HepG2 (cell line): ENCODE measurements around the gene KRT7. TPM values are rescaled to one million over a fixed set of nuclear protein-coding genes. Genes with fewer than 3 reads are reported as not detected.

Source experiments
- ATAC-seq: fragments of 200-7000 bp; cut with Tn5 transposase; 3 replicates; pipeline ENCODE4 v1.9.1; 2020; ENCODE audit warnings: mild to moderate bottlenecking, moderate library complexity
- BruUV-seq: library from RNA; stranded (reverse); fragments of 400-500 nt; replicated peaks from 2 replicates; lab custom pipeline; 2021; lab: Mats Ljungman, UMichigan
- CTCF ChIA-PET: fragments of 300-600 bp; formaldehyde crosslinking; extraction: SDS; loops from one replicate; lab custom pipeline; 2021; ENCODE audit warnings: low total read pairs, inconsistent platforms, low intra/inter-chr PET ratio; lab: Yijun Ruan, JAX
- POLR2A ChIA-PET: fragments of 350-600 bp; sonication (Branson Sonifier 250); formaldehyde crosslinking; loops from one replicate; lab custom pipeline; 2020; ENCODE audit warnings: antibody characterized with exemption, inconsistent platforms; lab: Yijun Ruan, JAX
- DNase-seq: peaks from one replicate; pipeline ENCODE4 v3.0.0-alpha.2; 2015; ENCODE audit warnings: low spot score
- FAIRE-seq: peaks from 3 replicates; lab custom pipeline; 2011; peaks lifted over from hg19 to GRCh38; lab: Jason Lieb, UNC
- H2AFZ ChIP-seq: one replicate; pipeline ENCODE4 v1.6.1; 2011; ENCODE audit warnings: low read length, inconsistent platforms
- H3K27ac ChIP-seq: fragments of 300-600 bp; 3 replicates; pipeline ENCODE4 v1.8.0; 2011; ENCODE audit warnings: mixed run types, mild to moderate bottlenecking, mixed read lengths, low read length, inconsistent platforms; ENCODE audit not compliant: insufficient read depth; ENCODE audit errors: extremely low read length
- H3K27me3 ChIP-seq, 2 experiments: fragments of 200-600 bp in 1 of 2; 2 replicates in 1 of 2; 3 replicates in 1 of 2; pipeline versions ENCODE4 v1.6.0 to v1.8.0; 2011; ENCODE audit warnings: low read length in 2 of 2, mild to moderate bottlenecking in 2 of 2, moderate library complexity in 2 of 2, inconsistent platforms in 1 of 2; ENCODE audit not compliant: insufficient read depth in 2 of 2, control insufficient read depth in 1 of 2
- H3K36me3 ChIP-seq, 2 experiments: fragments of 200-600 bp in 1 of 2; replicated peaks in 1 of 2; 2 replicates in 1 of 2; 3 replicates in 1 of 2; pipeline versions ENCODE4 v1.5.1 to v1.8.0; 2011; ENCODE audit warnings: low read length in 2 of 2, inconsistent platforms in 1 of 2; ENCODE audit not compliant: insufficient read depth in 2 of 2, control insufficient read depth in 1 of 2
- H3K4me1 ChIP-seq: 2 replicates; pipeline ENCODE4 v1.5.1; 2012; ENCODE audit warnings: low read length, inconsistent platforms; ENCODE audit not compliant: insufficient read depth
- H3K4me2 ChIP-seq: 2 replicates; pipeline ENCODE4 v1.6.0; 2011; ENCODE audit warnings: low read depth, low read length, inconsistent platforms
- H3K4me3 ChIP-seq, 3 experiments: fragments of 200-600 bp in 1 of 3; sonication (generic), shearing (Covaris generic) in 1 of 3; replicated peaks in 1 of 3; 2 replicates each; pipeline ENCODE4 v1.5.1; 2011 to 2016; ENCODE audit warnings: low read length in 3 of 3, inconsistent platforms in 2 of 3, low read depth in 2 of 3, mild to moderate bottlenecking in 2 of 3, control low read depth in 1 of 3, mixed read lengths in 1 of 3; ENCODE audit not compliant: insufficient read depth in 1 of 3
- H3K79me2 ChIP-seq: one replicate; pipeline ENCODE4 v1.6.1; 2011; ENCODE audit warnings: low read length, inconsistent platforms; ENCODE audit not compliant: insufficient read depth
- H3K9ac ChIP-seq: 2 replicates; pipeline ENCODE4 v1.6.0; 2011; ENCODE audit warnings: mild to moderate bottlenecking, low read depth, low read length, inconsistent platforms; ENCODE audit not compliant: insufficient read depth
- H3K9me3 ChIP-seq: 2 replicates; pipeline ENCODE4 v1.5.1; 2012; ENCODE audit warnings: mild to moderate bottlenecking, low read length
- H4K20me1 ChIP-seq: 2 replicates; pipeline ENCODE4 v1.6.0; 2011; ENCODE audit warnings: inconsistent platforms, mild to moderate bottlenecking, low read length, moderate library complexity; ENCODE audit not compliant: insufficient read depth
- GTF3A ChIP-seq: sonication (generic); formaldehyde crosslinking; conservative IDR thresholded peaks from 2 replicates; pipeline ENCODE4 v1.4.0; 2020; ENCODE audit warnings: mild to moderate bottlenecking, missing genetic modification reagents
- HMG20A ChIP-seq: IDR thresholded peaks from 2 replicates; pipeline ENCODE4 v1.6.1; 2016; ENCODE audit warnings: borderline replicate concordance
- PCBP1 ChIP-seq: fragments of 200-400 bp; formaldehyde crosslinking; IDR thresholded peaks from 2 replicates; pipeline ENCODE4 v1.6.1; 2017; ENCODE audit warnings: mild to moderate bottlenecking, low read depth, low read length, borderline replicate concordance
- SCMH1 ChIP-seq: sonication (generic); formaldehyde crosslinking; IDR thresholded peaks from 2 replicates; pipeline ENCODE4 v1.9.0; 2021; ENCODE audit warnings: missing genetic modification reagents, mild to moderate bottlenecking, borderline replicate concordance
- WIZ ChIP-seq: sonication (generic); formaldehyde crosslinking; IDR thresholded peaks from 2 replicates; pipeline ENCODE4 v1.5.1; 2020; ENCODE audit warnings: mild to moderate bottlenecking, missing genetic modification reagents
- ZFP1 ChIP-seq: IDR thresholded peaks from 2 replicates; pipeline ENCODE4 v1.6.1; 2016
- ZNF20 ChIP-seq: sonication (generic); formaldehyde crosslinking; IDR thresholded peaks from 2 replicates; pipeline ENCODE4 v1.4.0; 2020; ENCODE audit warnings: mild to moderate bottlenecking, moderate library complexity, missing genetic modification reagents
- ZNF235 ChIP-seq: sonication (generic); formaldehyde crosslinking; IDR thresholded peaks from 2 replicates; pipeline ENCODE4 v1.8.1; 2023; ENCODE audit warnings: mild to moderate bottlenecking, missing genetic modification reagents, borderline replicate concordance
- ZNF569 ChIP-seq: sonication (generic); formaldehyde crosslinking; IDR thresholded peaks from 2 replicates; pipeline ENCODE4 v1.5.0; 2020; ENCODE audit warnings: mild to moderate bottlenecking, missing genetic modification reagents, moderate library complexity, borderline replicate concordance
- WGBS: methylation state at CpG from one replicate; pipeline ENCODE4 v1.1.6; 2017; ENCODE audit warnings: low lambda C conversion rate; 5-methylcytosine and 5-hydroxymethylcytosine counted together
- in situ Hi-C: cut with HindIII; loops from 2 replicates; pipeline ENCODE4 v1.10.0; 2017; ENCODE audit warnings: low pct_unique_long_range_greater_than_20kb; ENCODE audit not compliant: extremely low pct_ligation_motif_present
- intact Hi-C: fragments of 100-400 bp; cut with micrococcal nuclease; formaldehyde crosslinking; loops from one replicate; pipeline ENCODE4 v1.10.0; 2022; ENCODE audit not compliant: unreplicated experiment
- polyA plus RNA-seq, 8 experiments: library from polyadenylated mRNA; depleted of rRNA in 3 of 8; stranded (reverse) in 7 of 8; unstranded in 1 of 8; fragments of >200 nt; fragmentation: Illumina TruSeq in 4 of 8; extraction: Trizol in 4 of 8; gene quantifications; 2 replicates each; pipeline versions ENCODE4 v1.2.1 to v1.2.3, GENCODE V29; 2011 to 2016; ENCODE audit warnings: low read depth in 4 of 8, missing spikeins in 1 of 8, mixed read lengths in 1 of 8; ENCODE audit not compliant: insufficient read depth in 1 of 8
- total RNA-seq, 5 experiments: library from RNA; depleted of rRNA; stranded (reverse); fragments of >200 nt; fragmentation: Illumina TruSeq; extraction: Trizol; gene quantifications; 2 replicates each; pipeline ENCODE4 v1.2.3, GENCODE V29; 2016; ENCODE audit warnings: low read depth in 1 of 5
- TF ChIP-seq, protein P1 (sequence below): IDR thresholded peaks from 2 replicates; pipeline ENCODE4 v1.6.1; 2016; ENCODE audit warnings: missing compliant biosample characterization, missing genetic modification reagents, borderline replicate concordance

KRT7 gene
- total and polyA plus RNA-seq, 2 of the 13 experiments (the other 11 are each of a cell fraction or from before 2014, with no cell fraction given): 0.83 TPM; not detected in 1

DNA sequence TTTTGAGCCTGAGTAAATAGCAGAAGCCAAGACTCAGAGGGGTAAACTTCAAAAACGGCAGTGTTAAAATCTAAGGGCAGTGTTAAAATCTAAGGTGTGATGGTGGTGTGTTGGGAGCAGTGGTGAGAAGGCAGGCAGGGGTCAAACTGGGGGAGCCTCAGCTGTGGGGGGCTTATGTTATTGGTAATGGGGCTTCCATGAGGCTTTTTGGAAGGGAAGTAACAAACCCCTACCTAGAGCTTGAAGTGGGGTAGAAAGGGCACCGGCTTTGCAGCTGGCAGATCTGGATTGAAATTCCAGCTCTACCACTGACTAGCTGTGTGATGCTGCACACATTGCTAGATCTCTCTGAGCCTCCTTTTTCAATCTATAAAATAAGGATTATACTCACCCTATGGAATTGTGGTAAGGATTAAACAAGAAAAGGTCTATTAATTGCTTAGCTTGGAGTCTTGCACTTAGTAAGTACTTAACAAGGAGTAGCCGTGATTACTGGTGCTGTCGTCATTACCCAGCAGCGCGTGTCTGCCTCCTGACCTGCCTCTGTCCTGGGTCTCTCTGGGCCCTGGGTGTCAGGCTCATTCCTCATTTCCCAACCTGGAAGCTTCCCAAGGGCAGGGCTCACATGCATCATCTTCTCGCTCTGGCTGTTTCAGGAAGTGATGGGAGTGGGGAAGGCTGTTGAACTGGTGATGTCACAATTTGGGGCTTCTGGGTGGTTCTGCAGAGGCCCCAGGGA lies 22.7 kb upstream of the KRT7 start:
- Histone ChIP-seq H3K4me2 (no peak overlapping the region), H4K20me1 (0 out of 2 replicates have a peak, but pooled peaks cover 2% of the 10 kb centered on the region), H3K9me3 (no peaks in the 10 kb centered on the region), H3K4me3 (no peak overlapping the region), H3K79me2 (no peaks in the 10 kb centered on the region), H3K27me3 (peaks cover 13 to 44% of the 10 kb centered on the region in 2 experiments; a peak in 3 of 5 replicates), H3K4me1 (no peaks in the 10 kb centered on the region), H3K27ac (no peak overlapping the region), H2AFZ (no peak overlapping the region), H3K36me3 (no peaks in the 10 kb centered on the region), H3K9ac (no peak overlapping the region)
- intact Hi-C loops: no loop called here
- in situ Hi-C loops: no loop called here
- FAIRE-seq: no peak
- TF ChIP-seq PCBP1 (no peak), HMG20A (CRISPR knock-in tag) (no peak), GTF3A (CRISPR knock-in tag) (no peak), ZNF235 (CRISPR knock-in tag) (no peak), ZNF569 (CRISPR knock-in tag) (no peak), SCMH1 (CRISPR knock-in tag) (no peak), ZFP1 (CRISPR knock-in tag) (no peak), ZNF20 (CRISPR knock-in tag) (no peak), WIZ (no peak)
- TF ChIP-seq, protein P1, sequence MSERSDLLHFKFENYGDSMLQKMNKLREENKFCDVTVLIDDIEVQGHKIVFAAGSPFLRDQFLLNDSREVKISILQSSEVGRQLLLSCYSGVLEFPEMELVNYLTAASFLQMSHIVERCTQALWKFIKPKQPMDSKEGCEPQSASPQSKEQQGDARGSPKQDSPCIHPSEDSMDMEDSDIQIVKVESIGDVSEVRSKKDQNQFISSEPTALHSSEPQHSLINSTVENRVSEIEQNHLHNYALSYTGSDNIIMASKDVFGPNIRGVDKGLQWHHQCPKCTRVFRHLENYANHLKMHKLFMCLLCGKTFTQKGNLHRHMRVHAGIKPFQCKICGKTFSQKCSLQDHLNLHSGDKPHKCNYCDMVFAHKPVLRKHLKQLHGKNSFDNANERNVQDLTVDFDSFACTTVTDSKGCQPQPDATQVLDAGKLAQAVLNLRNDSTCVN (CRISPR knock-in tag): no peak
- no peak for ATAC-seq
- ChIA-PET CTCF (no interaction called here), POLR2A (no interaction called here)
- no peak for DNase-seq
- BruUV-seq: no TSS peak
- WGBS: 28% methylated on average over 7 of the region's 7 CpGs
